Smooth muscle cell (in vitro differentiated cells): ENCODE measurements around the gene EIF4E2. TPM values are rescaled to one million over a fixed set of nuclear protein-coding genes. Genes with fewer than 3 reads are reported as not detected.

Source experiments
- DNase-seq: peaks from one replicate; lab custom pipeline; 2025; ENCODE audit not compliant: unreplicated experiment; lab: John Stamatoyannopoulos, UW
- H2AFZ ChIP-seq: fragments of 200-600 bp; sonication (generic); 2 replicates; pipeline ENCODE4 v1.6.0; 2016; ENCODE audit warnings: antibody characterized with exemption, low read depth, mild to moderate bottlenecking
- H3F3A ChIP-seq: fragments of 200-600 bp; sonication (generic); 2 replicates; pipeline ENCODE4 v1.6.0; 2017; ENCODE audit warnings: antibody characterized with exemption, low read depth
- H3K27ac ChIP-seq: fragments of 200-600 bp; sonication (generic); 2 replicates; pipeline ENCODE4 v1.5.1; 2016; ENCODE audit warnings: low read depth, mild to moderate bottlenecking
- H3K27me3 ChIP-seq: fragments of 200-600 bp; sonication (generic); 2 replicates; pipeline ENCODE4 v1.6.1; 2016; ENCODE audit warnings: low read depth, mild to moderate bottlenecking
- H3K36me3 ChIP-seq: fragments of 200-600 bp; sonication (generic); 2 replicates; pipeline ENCODE4 v1.5.1; 2016; ENCODE audit warnings: low read depth
- H3K4me1 ChIP-seq: fragments of 200-600 bp; sonication (generic); 2 replicates; pipeline ENCODE4 v1.5.1; 2016; ENCODE audit warnings: low read depth
- H3K4me2 ChIP-seq: fragments of 200-600 bp; sonication (generic); 2 replicates; pipeline ENCODE4 v1.6.0; 2016; ENCODE audit warnings: mild to moderate bottlenecking
- H3K4me3 ChIP-seq: fragments of 200-600 bp; sonication (generic); 2 replicates; pipeline ENCODE4 v1.5.1; 2016; ENCODE audit warnings: mild to moderate bottlenecking
- H3K79me2 ChIP-seq: fragments of 200-600 bp; sonication (generic); 2 replicates; pipeline ENCODE4 v1.6.0; 2016; ENCODE audit warnings: low read depth, mild to moderate bottlenecking
- H3K9ac ChIP-seq: fragments of 200-600 bp; sonication (generic); 2 replicates; pipeline ENCODE4 v1.6.0; 2016; ENCODE audit warnings: low read depth
- H3K9me3 ChIP-seq: fragments of 200-600 bp; sonication (generic); replicated peaks from 2 replicates; pipeline ENCODE4 v1.5.1; 2016; ENCODE audit warnings: low read depth
- H4K20me1 ChIP-seq: fragments of 200-600 bp; sonication (generic); 2 replicates; pipeline ENCODE4 v1.6.0; 2016; ENCODE audit warnings: low read depth
- CTCF ChIP-seq: fragments of 200-600 bp; sonication (generic); IDR thresholded peaks from 2 replicates; pipeline ENCODE4 v1.5.1; 2017; ENCODE audit warnings: borderline replicate concordance, mild to moderate bottlenecking, antibody characterized with exemption; ENCODE audit not compliant: insufficient read depth, poor library complexity, severe bottlenecking
- WGBS: methylation state at CpG from one replicate; pipeline ENCODE4 v1.1.7; 2016; ENCODE audit warnings: low lambda C conversion rate; 5-methylcytosine and 5-hydroxymethylcytosine counted together
- polyA plus RNA-seq: library from polyadenylated mRNA; unstranded; fragments of >200 nt; fragmentation: Nextera tagmentation; extraction: Ambion mirVana; gene quantifications from 2 replicates; pipeline ENCODE4 v1.2.1, GENCODE V29; 2016
- total RNA-seq: library from RNA; depleted of rRNA; stranded (reverse); fragments of >200 nt; gene quantifications from 2 replicates; pipeline ENCODE4 v1.2.3, GENCODE V29; 2014

EIF4E2 gene
- total RNA-seq = 83.1 and 110 TPM in 2 replicates
- 189 and 194 TPM in 2 replicates for polyA plus RNA-seq

DNA sequence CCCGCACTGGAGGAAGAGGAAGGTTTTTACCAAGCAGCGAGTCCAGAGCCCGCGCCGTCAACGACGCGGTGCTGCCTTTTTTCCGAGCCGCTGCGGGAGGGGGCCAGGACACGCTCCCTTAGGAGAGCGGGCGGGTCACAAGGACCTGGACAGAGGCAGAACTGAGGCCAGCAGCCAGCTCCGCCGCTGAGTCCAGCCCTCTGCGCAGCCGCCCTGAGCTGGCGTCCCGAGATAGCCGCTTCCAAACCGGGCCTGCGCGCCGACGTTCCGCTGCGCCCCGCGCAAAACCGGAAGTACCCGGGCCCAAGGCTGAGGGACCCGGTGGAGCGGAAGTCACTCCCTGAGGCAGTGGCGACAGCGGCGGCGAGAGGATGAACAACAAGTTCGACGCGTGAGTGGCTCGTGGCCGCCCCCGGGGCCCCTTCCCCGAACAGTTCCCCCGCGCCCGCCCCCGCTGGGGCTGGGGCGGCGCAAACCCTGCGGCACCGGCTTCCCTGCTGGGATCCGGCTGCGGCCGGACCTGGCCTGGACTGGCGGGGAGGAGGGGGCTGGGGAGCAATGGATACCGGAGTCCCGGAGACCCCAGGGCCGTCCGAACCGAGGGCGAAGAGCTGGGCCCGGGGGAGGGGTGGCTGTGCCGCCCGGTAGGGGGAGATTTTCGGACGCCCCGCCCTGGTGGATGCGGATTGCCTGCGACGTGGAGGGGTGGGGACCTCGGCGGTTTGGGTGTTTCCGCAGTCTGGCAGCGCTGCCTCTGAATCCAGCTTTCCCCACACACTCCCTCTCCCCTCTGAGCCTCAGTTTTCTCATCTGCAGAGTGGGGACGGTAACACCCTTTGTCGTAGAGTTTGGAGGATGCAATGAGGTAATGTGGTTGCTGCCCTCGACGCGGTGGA, at the start of gene EIF4E2, which contains the start of gene TIGD1:
Gene EIF4E2 (plus strand): TSS at position 336 of the 896 bp plus-strand sequence. CDS start 36 bp downstream, at position 372.
Gene TIGD1 (minus strand): TSS at position 204 of the 896 bp plus-strand sequence. CDS start 675 bp downstream, outside the sequence.
- Histone ChIP-seq H3K79me2 (peaks cover 68% of the 10 kb centered on the region), H3K36me3 (no peaks in the 10 kb centered on the region), H3K4me1 (peaks cover 14% of the 10 kb centered on the region), H3K27me3 (no peaks in the 10 kb centered on the region), H3K4me2 (peak within 1 kb of the TSS; percentile 89), H3F3A (peaks cover 4% of the 10 kb centered on the region), H3K27ac (peak within 1 kb of the TSS; percentile 93), H2AFZ (peak within 1 kb of the TSS; percentile 84), H4K20me1 (peaks cover 47% of the 10 kb centered on the region), H3K9ac (peak within 1 kb of the TSS; percentile 95), H3K4me3 (peak within 1 kb of the TSS; percentile 80), H3K9me3 (no peaks in the 10 kb centered on the region)
- DNase-seq = peak; percentile 85
- no peak for TF ChIP-seq CTCF
- 1% methylated on average over 62 of the region's 81 CpGs for whole genome bisulfite sequencing

DNA sequence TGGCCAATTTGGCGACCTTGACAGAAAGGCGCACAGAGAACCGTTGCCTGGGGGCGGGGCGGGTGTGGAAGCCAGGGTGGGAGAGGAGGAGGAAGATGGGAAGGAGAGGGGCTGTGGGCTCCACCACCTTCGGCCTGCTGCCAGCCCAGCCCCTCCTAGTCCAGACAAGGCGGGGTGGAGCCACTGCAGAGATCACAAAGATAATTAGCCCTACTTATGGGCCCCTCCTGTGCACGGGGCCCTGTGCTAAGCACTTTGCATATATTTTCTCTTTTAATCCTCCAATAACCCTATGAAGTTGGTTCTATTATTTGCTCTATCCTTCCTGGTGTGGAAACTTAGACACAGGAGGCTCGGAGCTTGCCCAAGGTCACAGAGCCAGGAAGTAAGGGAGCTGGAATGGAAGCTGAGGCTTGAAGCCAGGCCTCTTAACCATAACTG, 49.1 kb upstream of the EIF4E2 start:
- H3K4me1 ChIP-seq = peaks cover 17% of the 10 kb centered on the region
- H3K36me3 ChIP-seq = no peaks in the 10 kb centered on the region
- no peaks in the 10 kb centered on the region for H4K20me1 ChIP-seq
- H2AFZ ChIP-seq = no peak overlapping the region
- H3K4me3 ChIP-seq = no peak overlapping the region
- no peak overlapping the region for H3K4me2 ChIP-seq
- no peak for TF ChIP-seq CTCF
- no peaks in the 10 kb centered on the region for H3K9me3 ChIP-seq
- H3F3A ChIP-seq = no peaks in the 10 kb centered on the region
- peaks cover 50% of the 10 kb centered on the region for H3K27me3 ChIP-seq
- no peak overlapping the region for H3K9ac ChIP-seq
- no peak for DNase-seq
- WGBS = 80% methylated on average over 9 of the region's 9 CpGs
- H3K79me2 ChIP-seq = no peaks in the 10 kb centered on the region
- no peak overlapping the region for H3K27ac ChIP-seq

GRCh38 chr2:232501794-232502390, 48.6 kb upstream of the EIF4E2 start:
- no peak overlapping the region for H3K27ac ChIP-seq
- WGBS = 47% methylated on average over 9 of the region's 10 CpGs
- H3K27me3 ChIP-seq = peaks cover 55% of the 10 kb centered on the region

More at GRCh38 chr2:232501794-232502390, 48.6 kb upstream of the EIF4E2 start:
- Histone ChIP-seq H3K9ac (no peak overlapping the region), H4K20me1 (no peaks in the 10 kb centered on the region), H3F3A (no peaks in the 10 kb centered on the region), H3K79me2 (no peaks in the 10 kb centered on the region), H3K36me3 (no peaks in the 10 kb centered on the region), H3K4me3 (no peak overlapping the region), H3K4me2 (no peak overlapping the region), H3K9me3 (no peaks in the 10 kb centered on the region), H2AFZ (no peak overlapping the region), H3K4me1 (peaks cover 17% of the 10 kb centered on the region)
- no peak for DNase-seq
- TF ChIP-seq CTCF = no peak
